Measurements from ENCODE around the gene OPCML.

Gene OPCML

DNA sequence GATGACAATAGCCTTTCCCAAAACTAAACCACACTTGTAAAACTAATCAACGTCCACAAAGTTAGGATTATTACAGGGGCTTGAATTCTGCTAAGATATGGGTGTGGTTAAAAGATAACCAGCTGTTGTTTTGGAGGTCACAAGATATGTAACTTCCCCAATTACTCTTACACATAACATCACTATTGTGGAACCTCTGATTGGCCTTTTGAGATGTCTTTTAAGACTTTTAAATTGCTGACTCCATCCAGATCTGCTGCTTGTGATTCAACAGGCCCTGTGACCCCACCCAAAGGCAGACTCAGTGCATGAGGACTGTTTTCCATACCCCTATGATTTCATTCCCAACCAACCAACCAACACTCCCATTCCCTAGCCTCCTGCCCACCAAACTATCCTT, 893.9 kb downstream of the OPCML start:
- no peak for DNase-seq

DNA sequence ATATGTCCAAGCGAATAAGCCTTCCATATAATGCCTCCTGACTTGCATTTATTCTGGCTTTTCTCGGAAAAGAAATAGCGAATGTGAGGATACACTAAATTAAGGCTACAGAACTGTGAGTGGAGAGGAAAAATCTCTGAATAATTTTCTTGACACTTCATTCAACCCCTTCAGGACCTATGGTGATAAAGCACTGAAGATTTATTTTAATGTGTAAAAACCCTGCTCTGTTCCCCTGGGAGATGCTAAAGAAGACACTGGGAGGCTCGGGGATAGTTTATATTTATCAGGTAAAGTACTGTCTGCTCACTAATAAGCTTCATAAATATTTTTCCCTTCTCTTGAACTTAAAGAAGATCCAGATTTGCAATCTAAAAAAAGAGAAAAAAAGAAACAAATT, 895.8 kb downstream of the OPCML start:
- no peak for DNase-seq

DNA sequence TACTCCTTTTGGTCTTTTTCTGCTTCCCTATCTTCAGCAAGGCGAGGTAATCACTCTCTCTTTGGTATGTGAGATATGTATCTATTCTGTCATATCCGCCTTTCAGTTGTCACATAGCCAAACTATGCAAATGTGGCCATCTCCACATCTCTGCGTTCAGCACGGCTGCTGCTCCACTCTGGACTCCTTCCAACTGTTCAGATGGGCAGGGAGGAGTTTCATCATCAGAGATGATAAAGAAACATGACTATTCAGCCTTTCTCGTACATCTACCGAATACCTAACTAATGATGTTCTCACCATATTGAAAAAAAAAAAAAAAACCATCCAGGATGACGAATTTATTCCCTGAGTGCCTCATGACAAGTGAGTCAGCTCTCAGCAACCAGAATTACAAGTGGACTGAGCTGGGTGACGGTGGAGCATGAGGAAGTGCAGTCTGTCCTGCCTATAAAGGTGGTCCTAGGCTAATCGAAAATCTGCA, 899.6 kb downstream of the OPCML start:
- no peak for DNase-seq

DNA sequence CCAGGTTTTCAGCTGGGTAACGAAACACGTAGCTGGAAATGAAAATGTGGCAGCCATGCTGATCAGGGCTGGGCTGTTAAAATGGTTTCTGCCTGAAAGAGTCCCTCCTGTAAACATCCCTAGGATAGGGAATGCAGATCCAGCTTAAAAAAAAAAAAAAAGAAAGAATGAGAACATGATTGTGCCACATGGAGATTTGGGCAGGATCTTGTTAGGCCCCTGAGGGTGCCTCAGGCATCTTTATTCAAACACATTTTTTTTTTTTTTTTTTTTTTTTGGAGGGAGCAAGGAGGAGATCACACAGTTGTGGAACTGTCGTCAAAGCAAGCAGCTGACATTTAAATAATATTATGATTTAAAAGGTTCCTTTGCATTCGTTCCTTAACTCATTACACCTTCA, 900.3 kb downstream of the OPCML start:
- no peak for DNase-seq

DNA sequence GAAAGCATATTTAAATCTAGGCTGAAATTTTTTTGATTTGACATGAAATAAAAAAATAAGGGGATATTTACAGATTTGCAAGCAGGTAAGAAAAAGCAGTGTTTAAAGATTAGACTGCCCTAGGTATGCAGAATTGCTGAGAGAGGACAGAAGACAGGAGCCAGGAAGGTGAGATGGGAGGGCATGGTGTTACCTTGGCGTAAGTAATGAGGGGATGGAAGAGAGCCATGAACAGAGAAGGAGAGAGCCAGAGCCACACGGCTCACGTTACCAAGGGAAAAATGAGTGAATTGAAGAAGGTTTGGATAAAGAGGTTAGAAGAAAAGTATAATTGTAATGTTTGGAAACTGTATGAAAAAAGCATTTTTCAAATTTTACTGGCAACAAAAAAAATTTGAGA, 904.3 kb downstream of the OPCML start:
- DNase-seq, result no peak

DNA sequence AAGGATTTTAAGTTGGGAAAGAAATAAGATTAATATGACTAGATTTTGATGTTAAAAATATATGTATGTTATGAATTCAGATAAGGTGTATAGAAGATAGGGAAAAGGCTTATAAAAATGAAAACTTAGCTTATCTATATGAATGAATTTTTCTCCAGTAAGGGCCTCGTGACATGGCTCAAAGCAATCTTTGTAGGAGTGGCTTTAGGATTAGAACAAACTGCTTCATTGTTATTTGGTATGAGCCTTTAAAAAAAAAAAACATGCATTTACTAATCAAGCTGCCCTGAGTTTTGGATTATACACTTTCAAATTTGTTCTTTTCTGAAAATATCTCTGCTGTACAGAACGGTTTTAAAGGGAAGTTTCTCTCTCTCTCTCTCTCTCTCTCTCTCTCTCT, 905.9 kb downstream of the OPCML start:
- no peak for DNase-seq

DNA sequence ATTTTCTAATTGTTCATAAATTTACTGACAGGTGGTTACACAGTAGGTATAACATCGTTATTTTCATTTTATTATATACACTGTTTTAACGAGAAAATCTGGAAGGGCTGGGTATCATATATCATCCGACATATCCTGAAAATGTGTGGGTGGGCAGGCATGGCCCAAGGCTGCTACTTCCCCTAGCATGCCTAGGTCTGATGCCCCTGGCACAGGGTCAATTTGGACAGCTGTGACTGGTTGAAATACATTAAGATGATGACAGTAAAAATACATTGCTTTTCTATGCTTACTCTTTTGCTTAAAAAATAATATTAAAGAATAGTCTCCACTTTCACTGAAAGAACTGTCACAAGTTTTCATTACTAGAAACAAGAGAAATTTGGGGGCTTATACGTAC, 908.8 kb downstream of the OPCML start:
- DNase-seq, result no peak

DNA sequence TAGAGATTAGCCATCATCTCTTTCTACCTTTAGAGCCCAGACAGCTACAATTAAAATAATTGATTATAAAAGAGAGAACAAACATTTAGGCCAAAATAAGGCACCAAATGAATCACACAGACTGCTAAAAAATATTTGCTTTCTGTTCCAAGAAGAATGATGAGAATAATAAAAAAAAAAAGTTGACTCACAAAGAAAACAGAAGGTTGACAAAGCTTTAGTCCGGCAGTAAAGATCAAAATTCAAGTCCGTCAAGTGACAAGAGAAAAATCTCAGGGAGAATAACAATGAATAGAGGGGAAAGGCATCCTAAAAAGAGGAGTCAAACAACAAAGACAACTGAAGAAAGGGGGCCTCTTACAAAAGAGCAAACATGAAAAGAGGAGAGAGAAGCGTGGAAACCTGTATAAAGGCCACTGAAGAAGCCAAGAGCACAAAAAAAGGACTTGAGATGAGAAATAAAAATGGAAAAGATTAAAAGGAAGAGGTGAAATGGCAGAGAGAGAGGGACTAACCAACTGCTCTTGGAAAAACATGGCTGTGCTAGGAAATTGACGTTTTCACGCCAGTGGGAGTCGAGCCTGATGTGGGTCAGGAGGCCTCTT, 910.2 kb downstream of the OPCML start:
- no peak for DNase-seq

DNA sequence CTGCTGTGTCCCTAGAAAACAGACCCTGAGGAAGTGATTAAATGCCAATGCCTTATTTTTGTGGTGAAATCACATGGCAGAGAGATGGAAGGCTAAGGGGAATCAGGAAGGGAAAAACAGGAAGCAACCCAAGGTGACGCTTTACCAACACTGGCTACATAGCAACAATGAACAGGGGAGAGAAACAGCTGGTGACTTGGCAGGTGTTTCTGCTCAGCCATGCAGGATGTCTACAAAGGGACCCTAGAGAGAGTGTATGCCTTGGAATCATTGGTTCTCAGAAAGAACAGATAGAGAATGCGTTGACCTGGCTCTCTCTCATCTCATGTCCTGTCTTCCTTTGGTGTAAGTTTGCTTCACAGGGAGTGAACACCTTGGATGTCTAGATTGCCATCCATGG, 911.9 kb downstream of the OPCML start:
- DNase-seq, result no peak

DNA sequence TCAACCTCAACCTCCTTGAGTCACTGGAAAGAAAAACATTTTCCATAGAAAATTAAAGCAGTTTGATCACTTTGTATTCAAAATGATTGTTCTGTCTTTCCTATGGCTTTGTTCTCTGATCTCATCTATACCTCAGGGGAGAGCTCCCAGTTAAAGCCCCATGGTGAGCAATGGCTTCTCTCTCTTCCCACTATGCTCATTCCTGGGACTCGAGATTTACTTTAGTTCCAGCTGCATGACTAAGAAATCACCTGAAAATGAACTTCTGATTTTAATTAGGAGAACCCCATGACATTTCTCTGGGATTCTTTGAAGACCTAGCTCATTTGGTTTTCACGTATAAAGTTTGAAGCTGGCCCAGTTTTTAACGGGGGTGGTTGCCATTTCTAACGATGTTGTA, 921.5 kb downstream of the OPCML start:
- DNase-seq, result no peak

DNA sequence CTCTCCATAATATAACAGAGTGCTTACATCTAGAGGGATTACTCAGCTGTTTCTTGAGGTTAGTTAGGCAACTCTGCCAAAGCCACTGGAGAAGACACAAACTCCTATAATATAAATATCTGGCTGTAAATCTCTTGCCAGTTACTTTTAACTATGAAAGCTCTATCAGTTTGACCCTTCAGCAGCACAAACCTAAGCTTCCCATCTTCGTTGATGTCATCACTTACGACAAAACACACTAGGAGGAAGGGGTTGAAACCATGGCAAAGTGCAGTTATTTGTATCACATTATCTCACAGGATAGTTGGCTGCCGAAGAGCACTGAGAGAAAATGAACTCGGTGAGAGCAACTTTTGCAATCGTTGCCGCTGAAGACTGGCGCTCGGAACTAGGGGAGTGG, 922.1 kb downstream of the OPCML start:
- no peak for DNase-seq

DNA sequence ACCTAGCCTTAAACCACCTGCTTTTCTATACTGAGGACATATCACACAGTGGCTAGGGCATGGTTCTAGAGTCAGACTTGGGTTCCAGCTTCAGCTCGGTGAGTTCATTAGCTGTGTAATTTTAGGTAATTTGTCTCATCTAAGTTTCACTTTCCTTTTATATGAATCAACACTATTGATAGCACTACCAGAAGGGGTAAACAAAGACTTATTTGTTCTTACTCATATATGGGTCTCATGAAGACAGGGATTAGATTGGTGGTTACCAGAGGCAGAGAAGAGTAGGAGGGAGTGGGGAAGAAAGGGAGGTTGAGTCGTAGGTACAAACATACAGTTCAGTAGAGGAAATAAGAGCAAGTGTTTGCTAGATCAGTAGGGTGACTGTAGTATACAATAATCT, 924.7 kb downstream of the OPCML start:
- no peak for DNase-seq

DNA sequence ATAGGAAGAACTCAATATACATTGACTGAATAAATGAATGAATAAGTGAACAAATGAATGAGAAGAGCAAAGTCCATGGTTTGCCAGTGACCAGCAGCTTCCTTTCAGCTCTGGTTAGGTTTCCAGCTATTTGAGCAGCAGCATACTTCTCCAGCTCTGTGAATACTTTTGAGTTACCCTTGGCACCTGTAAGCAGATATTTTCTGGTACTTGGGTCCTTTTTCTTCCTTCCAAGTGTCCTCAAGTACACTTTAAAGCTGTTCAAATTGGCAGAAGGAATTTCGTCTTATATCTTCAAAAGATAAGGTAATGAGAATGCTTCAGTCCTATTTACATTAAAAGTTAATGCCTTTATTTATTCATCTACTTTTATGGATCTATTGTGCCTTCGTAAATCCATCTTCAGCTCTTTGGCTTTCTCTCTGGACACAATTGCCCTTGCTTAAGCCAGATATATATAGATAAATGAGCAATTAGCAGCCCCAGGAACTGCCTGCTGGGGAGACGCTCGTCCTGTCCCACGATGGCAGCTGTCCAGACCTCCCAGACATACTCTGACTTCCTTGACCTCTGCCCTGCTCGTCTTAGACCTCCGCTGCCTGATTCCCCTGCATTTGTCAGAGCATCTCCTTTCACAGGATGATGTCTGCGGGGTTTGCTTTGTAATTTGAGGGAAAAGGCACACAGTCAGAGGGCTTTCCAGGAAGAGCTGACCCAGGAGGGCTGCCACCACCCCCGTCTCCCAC, 926.3 kb downstream of the OPCML start:
- no peak for DNase-seq

DNA sequence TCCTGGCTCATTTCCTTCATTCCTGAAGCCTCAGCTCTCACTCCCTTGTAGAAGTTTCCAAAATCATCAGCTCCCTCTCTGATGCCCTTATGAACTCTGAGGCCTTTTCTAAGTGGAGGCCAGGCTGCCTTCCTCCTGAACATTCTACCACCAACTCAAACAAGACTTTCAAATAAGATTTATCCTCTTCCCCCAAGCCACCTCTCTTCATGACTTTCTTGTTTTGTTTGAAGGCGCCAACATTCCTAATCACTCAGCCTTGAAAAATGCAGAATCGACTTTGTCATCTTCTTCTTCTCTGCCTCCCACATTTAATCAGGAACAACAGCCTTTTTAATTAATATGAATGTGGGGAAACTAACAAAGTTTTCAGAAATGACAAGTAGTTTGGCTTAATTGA, 927.9 kb downstream of the OPCML start:
- no peak for DNase-seq

DNA sequence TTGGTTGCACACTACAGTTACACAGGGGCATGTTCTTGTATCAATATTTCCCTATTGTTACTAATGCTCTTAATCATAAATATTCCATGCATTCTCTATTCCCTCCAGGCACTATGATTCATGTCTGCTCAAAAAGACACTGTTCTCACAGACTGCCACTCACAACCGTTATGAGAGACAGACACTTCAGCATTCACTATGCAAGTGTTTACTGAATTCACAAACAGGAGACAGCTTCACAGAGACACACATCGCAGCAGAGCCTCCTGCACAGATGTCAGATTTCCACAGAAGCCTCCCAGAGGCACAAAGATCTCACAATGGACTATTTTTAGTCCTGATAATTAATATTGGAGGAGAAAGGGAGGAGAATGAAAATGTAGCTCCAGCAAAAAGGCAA, 930.4 kb downstream of the OPCML start:
- no peak for DNase-seq

DNA sequence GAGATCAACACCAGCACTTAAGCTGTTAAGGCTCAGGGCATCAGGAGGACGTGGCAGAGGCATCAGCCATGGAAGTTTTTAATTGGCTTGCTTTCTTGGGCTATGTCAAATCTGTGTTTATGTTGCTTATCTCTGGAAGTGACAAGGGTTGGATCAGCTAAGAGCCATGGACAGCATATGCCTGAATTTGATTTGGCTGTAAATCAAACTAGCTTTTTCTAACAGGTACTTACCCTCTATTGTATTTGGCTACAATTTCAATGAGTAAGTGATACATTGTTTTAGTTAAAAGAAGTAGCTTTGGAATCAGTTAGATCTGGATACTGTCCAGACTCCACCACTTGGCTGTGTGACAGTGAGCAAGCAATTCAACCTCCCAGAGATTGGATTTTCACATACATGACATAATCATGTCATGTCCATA, 936.6 kb downstream of the OPCML start:
- DNase-seq, result no peak

DNA sequence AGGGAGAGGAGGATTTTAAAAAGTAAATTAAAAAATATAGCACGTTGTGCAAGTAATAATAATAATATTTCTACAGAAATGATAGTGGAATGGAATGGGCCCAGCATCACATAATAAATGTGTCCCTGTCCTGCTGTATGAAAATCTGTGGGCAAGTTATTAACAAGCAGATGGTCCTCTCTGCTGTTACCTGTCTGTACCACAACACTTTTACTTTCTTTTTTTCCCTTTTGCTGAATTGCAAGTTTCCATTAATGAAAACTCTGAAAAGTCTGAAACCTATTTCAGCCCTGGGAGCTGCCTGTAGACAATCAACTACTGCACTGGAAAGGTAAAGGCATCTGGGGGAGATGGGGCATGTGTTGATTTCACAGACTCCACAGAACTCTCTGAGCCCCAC, 937.1 kb downstream of the OPCML start:
- no peak for DNase-seq

DNA sequence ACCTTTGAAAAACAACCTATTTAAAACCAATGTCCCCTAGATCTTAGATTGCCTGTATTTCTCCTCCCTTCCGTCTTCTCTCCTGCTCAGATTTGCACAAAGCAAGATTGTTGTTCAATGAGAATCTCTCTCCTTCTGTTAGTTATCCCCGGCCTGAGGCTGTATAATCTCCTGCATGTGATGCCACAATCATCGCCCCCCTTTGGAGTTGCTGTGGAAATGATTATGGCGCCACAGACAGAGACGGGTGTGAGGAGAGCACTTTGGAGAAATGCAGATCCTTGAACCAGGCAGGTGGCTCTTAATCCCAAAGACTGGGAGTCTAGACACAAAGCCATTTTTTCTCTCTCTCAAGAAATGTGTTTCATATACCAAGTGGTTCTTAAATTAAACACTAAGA, 941.3 kb downstream of the OPCML start:
- DNase-seq, result no peak

DNA sequence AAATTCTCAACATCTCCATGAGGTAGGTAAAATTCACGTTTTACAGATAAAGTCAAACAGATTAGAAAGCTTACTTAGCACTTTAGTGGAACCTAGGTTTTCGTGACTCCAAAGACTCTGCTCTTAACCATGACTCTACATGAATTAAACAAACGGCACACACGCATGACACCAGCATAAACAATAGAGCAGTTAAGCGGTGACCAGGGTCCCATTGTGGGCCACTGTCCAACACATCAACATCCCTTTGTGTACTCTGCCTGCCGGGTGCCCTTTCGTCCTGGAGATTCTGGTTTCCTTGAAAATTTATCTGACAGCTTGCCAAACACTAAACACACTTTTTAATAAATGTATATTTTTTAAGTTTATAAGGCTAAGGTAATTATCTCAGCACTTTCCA, 941.7 kb downstream of the OPCML start:
- no peak for DNase-seq

DNA sequence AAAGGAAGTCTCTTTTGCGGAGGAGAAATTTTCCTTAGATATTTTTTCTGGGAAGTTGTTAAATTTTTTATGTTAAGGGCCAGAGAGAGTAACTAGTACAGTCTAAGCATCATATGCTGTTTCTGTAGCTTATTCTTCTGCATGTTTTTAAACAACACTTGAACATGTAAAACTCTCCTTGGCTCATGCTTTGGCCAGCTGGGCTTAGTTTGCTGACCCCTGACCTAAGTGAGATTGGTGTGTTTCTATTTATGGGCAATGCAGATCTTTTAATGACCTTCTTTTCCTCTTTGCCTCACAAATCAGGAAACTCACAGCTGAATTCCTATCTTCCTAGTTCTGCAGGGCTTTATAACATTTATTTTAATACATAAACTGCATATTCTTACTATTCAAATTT, 942.5 kb downstream of the OPCML start:
- no peak for DNase-seq

DNA sequence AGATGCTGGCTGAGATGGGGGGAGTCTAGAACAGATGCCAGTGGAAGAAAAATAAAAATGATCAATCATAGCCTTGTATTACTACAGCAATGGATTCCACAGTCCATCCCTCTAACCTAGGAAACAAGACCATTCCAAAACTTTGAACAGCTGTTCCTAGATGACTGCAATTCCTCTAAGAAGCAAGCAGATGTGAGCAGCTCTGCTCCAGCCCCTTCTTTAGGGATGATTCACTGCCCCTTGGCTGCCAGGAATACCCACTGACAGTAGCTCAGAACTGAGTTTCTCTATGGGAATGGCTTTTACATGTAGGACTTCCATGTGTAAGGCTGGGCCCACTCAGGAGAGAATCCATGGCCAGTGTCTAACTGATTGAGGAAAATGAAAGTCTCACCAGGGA, 943.9 kb downstream of the OPCML start:
- DNase-seq, result no peak

DNA sequence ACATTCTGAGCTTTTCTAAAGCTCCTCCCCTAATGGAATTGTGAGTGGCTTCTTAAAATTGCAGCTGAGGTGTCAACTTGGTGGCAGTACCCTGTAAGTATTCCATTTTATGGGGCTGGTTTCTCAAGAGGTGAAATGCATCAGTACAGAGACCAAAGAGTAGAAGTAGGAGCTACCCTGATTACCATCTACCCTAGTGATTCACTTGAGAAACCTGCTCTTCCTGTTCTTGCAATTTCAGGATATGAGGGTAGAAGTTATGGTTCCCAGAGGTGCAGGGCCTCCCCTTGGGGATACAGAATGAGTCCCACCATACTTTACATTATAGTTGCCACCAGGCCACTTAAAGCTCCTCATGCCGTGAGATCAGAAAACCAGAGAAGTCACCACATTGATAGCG, 944.6 kb downstream of the OPCML start:
- DNase-seq, result no peak

DNA sequence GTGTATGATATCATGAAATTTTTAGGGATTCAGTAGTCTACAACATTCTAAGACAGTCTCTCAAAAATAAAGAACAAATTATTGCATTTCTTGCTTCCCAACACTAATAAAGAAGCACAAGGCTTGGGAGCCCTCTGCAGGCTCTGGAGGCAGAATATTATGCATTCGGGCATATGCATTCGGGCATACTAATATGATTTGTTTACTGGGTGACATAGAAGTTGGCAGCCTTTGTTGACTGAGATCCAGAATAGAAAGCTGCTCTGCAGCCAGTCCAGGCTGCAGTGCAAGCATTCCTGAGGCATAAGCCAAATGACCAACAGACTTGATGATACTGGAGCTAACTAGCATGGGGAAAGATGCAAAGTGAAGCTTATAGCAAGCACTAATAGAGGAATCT, 945.5 kb downstream of the OPCML start:
- no peak for DNase-seq

DNA sequence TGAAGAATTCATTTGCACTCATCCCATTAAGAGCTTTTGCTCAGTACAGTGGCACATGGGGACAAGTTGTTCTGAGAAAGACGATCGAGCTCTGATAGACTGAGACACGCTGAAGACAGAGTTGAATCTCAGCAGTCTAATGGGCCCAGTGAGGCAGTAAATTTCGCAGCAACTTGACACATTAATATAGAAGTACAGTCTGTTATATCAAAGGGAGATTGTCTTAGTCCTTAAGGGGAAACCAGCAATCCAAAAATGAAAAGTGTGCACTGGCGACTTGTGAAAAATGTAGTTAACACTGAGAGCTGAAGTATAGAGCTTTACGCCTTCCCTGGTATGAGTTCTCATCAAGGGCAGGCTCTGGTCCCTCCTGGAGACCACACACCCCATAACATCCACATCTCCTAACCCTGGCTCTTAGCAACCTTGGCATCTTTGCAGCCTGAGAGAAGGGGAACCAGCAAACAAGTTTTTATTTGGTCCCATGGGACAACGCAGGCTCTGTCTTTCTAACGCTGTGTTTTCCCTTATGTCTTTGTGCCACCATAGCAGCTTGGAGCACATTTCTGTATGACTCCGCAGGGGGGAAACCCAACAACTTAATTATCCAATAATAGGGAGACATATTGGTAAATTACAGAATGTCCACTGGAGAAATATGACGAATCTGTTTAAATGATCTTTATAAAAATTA, 952.5 kb downstream of the OPCML start:
- DNase-seq, result no peak

Measured in stimulated activated CD4-positive, alpha-beta T cell treated with anti-CD3 and anti-CD28 coated beads, Interleukin-4, amount 100 ng/mL, for 4 hours (primary cell).